HCT116 (cell line): ENCODE measurements around the gene IL22RA1. TPM values are rescaled to one million over a fixed set of nuclear protein-coding genes. Genes with fewer than 3 reads are reported as not detected.

Experiments used
- ATAC-seq: fragments of 200-7000 bp; cut with Tn5 transposase; 2 replicates; pipeline ENCODE4 v1.9.1; 2020; ENCODE audit warnings: mild to moderate bottlenecking, moderate library complexity
- BruUV-seq: library from RNA; stranded (reverse); fragments of 400-500 nt; replicated peaks from 2 replicates; lab custom pipeline; 2021; lab: Mats Ljungman, UMichigan
- CTCF ChIA-PET: fragments of 300-600 bp; sonication (Branson Sonifier 250); formaldehyde crosslinking; loops from one replicate; lab custom pipeline; 2021; ENCODE audit warnings: antibody characterized with exemption; lab: Charles Lee
- POLR2A ChIA-PET: fragments of 300-600, 350-600 bp; sonication (Branson Sonifier 250); formaldehyde crosslinking; loops from one replicate; lab custom pipeline; 2021; ENCODE audit warnings: antibody characterized with exemption; lab: Charles Lee
- RAD21 ChIA-PET, 2 experiments: fragments of 300-600 bp; sonication (Branson Sonifier 250); formaldehyde crosslinking; loops; one replicate each; lab custom pipeline; 2023; ENCODE audit warnings: low total read pairs in 2 of 2; ENCODE audit not compliant: uncharacterized antibody in 2 of 2, unreplicated experiment in 2 of 2, low non-redundant PET in 1 of 2; lab: Charles Lee
- DNase-seq: peaks from one replicate; pipeline ENCODE4 v3.0.0-alpha.2; 2010; ENCODE audit warnings: low read depth, low spot score
- H2AFZ ChIP-seq: fragments of 200-600 bp; shearing (Covaris generic), sonication (generic); 2 replicates; pipeline ENCODE4 v1.6.1; 2017; ENCODE audit warnings: low read depth, mixed run types, mixed read lengths, antibody characterized with exemption, low read length; ENCODE audit not compliant: poor library complexity, severe bottlenecking
- H3K27ac ChIP-seq: 2 replicates; pipeline ENCODE4 v1.5.1; 2012; ENCODE audit warnings: low read depth, low read length
- H3K27me3 ChIP-seq: fragments of 200-600 bp; sonication (generic); 2 replicates; pipeline ENCODE4 v1.6.1; 2016; ENCODE audit warnings: mixed run types, low read length, mixed read lengths; ENCODE audit not compliant: insufficient read depth
- H3K36me3 ChIP-seq, 2 experiments: fragments of 200-500 bp in 1 of 2; fragments of 200-600 bp in 1 of 2; sonication (Bioruptor generic) in 1 of 2; sonication (generic) in 1 of 2; 2 replicates each; pipeline versions ENCODE4 v1.5.1 to v1.6.1; 2014 to 2016; ENCODE audit warnings: low read length in 2 of 2, inconsistent platforms in 1 of 2, mixed read lengths in 1 of 2, mixed run types in 1 of 2; ENCODE audit not compliant: insufficient read depth in 2 of 2, control insufficient read depth in 1 of 2
- H3K4me1 ChIP-seq, 2 experiments: fragments of 200-600 bp in 1 of 2; sonication (generic) in 1 of 2; 2 replicates each; pipeline versions ENCODE4 v1.5.1 to v1.6.1; 2012 to 2017; ENCODE audit warnings: low read length in 2 of 2, inconsistent platforms in 1 of 2, mild to moderate bottlenecking in 1 of 2, mixed read lengths in 1 of 2, mixed run types in 1 of 2, moderate library complexity in 1 of 2; ENCODE audit not compliant: insufficient read depth in 2 of 2, control insufficient read depth in 1 of 2
- H3K4me2 ChIP-seq: fragments of 200-600 bp; sonication (generic); 2 replicates; pipeline ENCODE4 v1.6.1; 2017; ENCODE audit warnings: mixed run types, low read length, mixed read lengths
- H3K4me3 ChIP-seq, 2 experiments: fragments of 200-600 bp in 1 of 2; sonication (generic) in 1 of 2; replicated peaks in 1 of 2; 2 replicates each; pipeline ENCODE4 v1.5.1; 2011 to 2016; ENCODE audit warnings: low read length in 2 of 2, control low read depth in 1 of 2, low read depth in 1 of 2, mild to moderate bottlenecking in 1 of 2, mixed read lengths in 1 of 2, mixed run types in 1 of 2
- H3K79me2 ChIP-seq: fragments of 200-600 bp; sonication (generic); 2 replicates; pipeline ENCODE4 v1.6.1; 2017; ENCODE audit warnings: mild to moderate bottlenecking, mixed run types, low read length, moderate library complexity, mixed read lengths; ENCODE audit not compliant: insufficient read depth
- H3K9ac ChIP-seq: fragments of 200-600 bp; sonication (generic); 2 replicates; pipeline ENCODE4 v1.6.1; 2016; ENCODE audit warnings: low read length, mixed read lengths
- H3K9me2 ChIP-seq: fragments of 200-600 bp; sonication (generic), shearing (Covaris generic); 2 replicates; pipeline ENCODE4 v1.6.1; 2017; ENCODE audit warnings: mixed run types, mild to moderate bottlenecking, moderate library complexity; ENCODE audit not compliant: insufficient read depth
- H3K9me3 ChIP-seq, 2 experiments: fragments of 200-500 bp in 1 of 2; fragments of 200-600 bp in 1 of 2; sonication (Bioruptor generic) in 1 of 2; sonication (generic) in 1 of 2; 2 replicates each; pipeline ENCODE4 v1.6.1; 2014 to 2017; ENCODE audit warnings: low read length in 2 of 2, mixed read lengths in 2 of 2, inconsistent platforms in 1 of 2, low read depth in 1 of 2, mild to moderate bottlenecking in 1 of 2, mixed run types in 1 of 2, moderate library complexity in 1 of 2; ENCODE audit not compliant: control insufficient read depth in 1 of 2, insufficient read depth in 1 of 2
- H4K20me1 ChIP-seq: fragments of 200-600 bp; sonication (generic), shearing (Covaris generic); 2 replicates; pipeline ENCODE4 v1.6.1; 2017; ENCODE audit warnings: mixed run types, mild to moderate bottlenecking, moderate library complexity; ENCODE audit not compliant: insufficient read depth
- CBX3 ChIP-seq: IDR thresholded peaks from 2 replicates; pipeline ENCODE4 v1.6.1; 2012; ENCODE audit warnings: low read depth
- CEBPB ChIP-seq: IDR thresholded peaks from 2 replicates; pipeline ENCODE4 v1.6.1; 2012; ENCODE audit warnings: low read depth
- EGR1 ChIP-seq: IDR thresholded peaks from 2 replicates; pipeline ENCODE4 v1.6.1; 2012; ENCODE audit warnings: low read depth
- ELF1 ChIP-seq: IDR thresholded peaks from 2 replicates; pipeline ENCODE4 v1.6.1; 2012; ENCODE audit warnings: low read depth, borderline replicate concordance
- EZH2 ChIP-seq: fragments of 200-600 bp; sonication (generic); IDR thresholded peaks from 2 replicates; pipeline ENCODE4 v1.6.1; 2017; ENCODE audit warnings: antibody characterized with exemption, mixed run types
- EZH2phosphoT487 ChIP-seq: fragments of 200-600 bp; IDR thresholded peaks from 2 replicates; pipeline ENCODE4 v1.6.1; 2018; ENCODE audit warnings: antibody characterized with exemption, borderline replicate concordance
- FOSL1 ChIP-seq: IDR thresholded peaks from 2 replicates; pipeline ENCODE4 v1.6.1; 2012; ENCODE audit warnings: low read depth
- POLR2A ChIP-seq: IDR thresholded peaks from 2 replicates; pipeline ENCODE4 v1.7.0; 2011; ENCODE audit warnings: borderline replicate concordance; ENCODE audit not compliant: insufficient read depth, insufficient read length; ENCODE audit errors: extremely low read depth
- POLR2AphosphoS5 ChIP-seq: IDR thresholded peaks from 2 replicates; pipeline ENCODE4 v1.6.1; 2011; ENCODE audit warnings: mild to moderate bottlenecking, low read depth, low read length, moderate library complexity
- SP1 ChIP-seq: IDR thresholded peaks from 2 replicates; pipeline ENCODE4 v1.6.1; 2012; ENCODE audit warnings: low read depth
- SRF ChIP-seq: IDR thresholded peaks from 2 replicates; pipeline ENCODE4 v1.6.1; 2012; ENCODE audit warnings: low read depth
- YY1 ChIP-seq: IDR thresholded peaks from 2 replicates; pipeline ENCODE4 v1.6.1; 2011; ENCODE audit warnings: low read length, low read depth, moderate library complexity, mild to moderate bottlenecking; ENCODE audit not compliant: insufficient replicate concordance; ENCODE audit errors: extremely low read depth
- ZFX ChIP-seq: fragments of 450-650 bp; IDR thresholded peaks from 2 replicates; pipeline ENCODE4 v1.6.1; 2017
- ZNF274 ChIP-seq: fragments of 200-500 bp; sonication (Bioruptor generic); IDR thresholded peaks from 2 replicates; pipeline ENCODE4 v1.6.1; 2014; ENCODE audit warnings: mild to moderate bottlenecking, low read depth, low read length, inconsistent platforms
- intact Hi-C: fragments of 100-400 bp; cut with micrococcal nuclease; formaldehyde crosslinking; loops from 2 replicates; pipeline ENCODE4 v1.10.0; 2022
- total RNA-seq: library from RNA; stranded (reverse); gene quantifications from one replicate; pipeline ENCODE4 v1.2.1, GENCODE V29; 2021; ENCODE audit not compliant: unreplicated experiment
- TF ChIP-seq, protein P1 (sequence below): IDR thresholded peaks from 2 replicates; pipeline ENCODE4 v1.6.1; 2012
- TF ChIP-seq, protein P2 (sequence below): IDR thresholded peaks from 2 replicates; pipeline ENCODE4 v1.6.1; 2012
- TF ChIP-seq, protein P3 (sequence below): IDR thresholded peaks from 2 replicates; pipeline ENCODE4 v1.6.1; 2011; ENCODE audit warnings: mild to moderate bottlenecking, low read length, moderate library complexity; ENCODE audit not compliant: insufficient replicate concordance; ENCODE audit errors: extremely low read depth
- TF ChIP-seq, protein P4 (sequence below): IDR thresholded peaks from 2 replicates; pipeline ENCODE4 v1.6.1; 2012; ENCODE audit warnings: low read depth
- TF ChIP-seq, protein P5 (sequence below), 3 experiments: fragments of 200-600 bp in 1 of 3; sonication (generic) in 1 of 3; IDR thresholded peaks in 2 of 3; conservative IDR thresholded peaks in 1 of 3; 2 replicates each; pipeline ENCODE4 v1.5.1; 2012 to 2017; ENCODE audit warnings: low read depth in 2 of 3, low read length in 2 of 3, antibody characterized with exemption in 1 of 3, borderline replicate concordance in 1 of 3, control low read depth in 1 of 3, mild to moderate bottlenecking in 1 of 3, mixed read lengths in 1 of 3, mixed run types in 1 of 3, moderate library complexity in 1 of 3; ENCODE audit not compliant: insufficient read depth in 1 of 3

Gene IL22RA1
- total RNA-seq, 1 experiment from 2014 or later: 2.1 TPM

DNA sequence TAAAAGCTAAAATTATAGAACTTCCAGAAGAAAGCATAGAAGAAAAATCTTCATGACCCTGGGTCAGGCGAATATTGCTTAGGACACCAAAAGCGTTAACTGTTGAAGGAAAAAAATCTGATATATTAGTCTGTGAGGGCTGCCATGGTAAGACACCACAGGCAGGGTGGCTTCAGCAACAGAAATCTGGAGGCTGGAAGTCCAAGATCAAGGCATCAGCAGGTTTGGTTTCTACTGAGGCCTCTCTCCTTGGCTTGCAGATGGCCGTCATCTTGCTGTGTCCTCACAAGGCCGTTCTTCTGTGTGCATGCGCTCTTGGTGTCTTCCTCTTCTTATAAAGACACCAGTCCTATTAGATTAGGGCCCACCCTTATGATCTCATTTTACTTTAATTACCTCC lies 29.7 kb upstream of the IL22RA1 start:
- TF ChIP-seq EGR1 (no peak), YY1 (no peak), FOSL1 (no peak), EZH2 (no peak), SP1 (no peak), ELF1 (no peak), ZFX (no peak), POLR2A (no peak), CBX3 (no peak), EZH2phosphoT487 (no peak), POLR2AphosphoS5 (no peak), CEBPB (no peak), SRF (no peak), ZNF274 (no peak)
- TF ChIP-seq, protein P1, sequence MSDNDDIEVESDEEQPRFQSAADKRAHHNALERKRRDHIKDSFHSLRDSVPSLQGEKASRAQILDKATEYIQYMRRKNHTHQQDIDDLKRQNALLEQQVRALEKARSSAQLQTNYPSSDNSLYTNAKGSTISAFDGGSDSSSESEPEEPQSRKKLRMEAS: no peak
- TF ChIP-seq, protein P2, sequence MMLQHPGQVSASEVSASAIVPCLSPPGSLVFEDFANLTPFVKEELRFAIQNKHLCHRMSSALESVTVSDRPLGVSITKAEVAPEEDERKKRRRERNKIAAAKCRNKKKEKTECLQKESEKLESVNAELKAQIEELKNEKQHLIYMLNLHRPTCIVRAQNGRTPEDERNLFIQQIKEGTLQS: no peak
- TF ChIP-seq, protein P3, sequence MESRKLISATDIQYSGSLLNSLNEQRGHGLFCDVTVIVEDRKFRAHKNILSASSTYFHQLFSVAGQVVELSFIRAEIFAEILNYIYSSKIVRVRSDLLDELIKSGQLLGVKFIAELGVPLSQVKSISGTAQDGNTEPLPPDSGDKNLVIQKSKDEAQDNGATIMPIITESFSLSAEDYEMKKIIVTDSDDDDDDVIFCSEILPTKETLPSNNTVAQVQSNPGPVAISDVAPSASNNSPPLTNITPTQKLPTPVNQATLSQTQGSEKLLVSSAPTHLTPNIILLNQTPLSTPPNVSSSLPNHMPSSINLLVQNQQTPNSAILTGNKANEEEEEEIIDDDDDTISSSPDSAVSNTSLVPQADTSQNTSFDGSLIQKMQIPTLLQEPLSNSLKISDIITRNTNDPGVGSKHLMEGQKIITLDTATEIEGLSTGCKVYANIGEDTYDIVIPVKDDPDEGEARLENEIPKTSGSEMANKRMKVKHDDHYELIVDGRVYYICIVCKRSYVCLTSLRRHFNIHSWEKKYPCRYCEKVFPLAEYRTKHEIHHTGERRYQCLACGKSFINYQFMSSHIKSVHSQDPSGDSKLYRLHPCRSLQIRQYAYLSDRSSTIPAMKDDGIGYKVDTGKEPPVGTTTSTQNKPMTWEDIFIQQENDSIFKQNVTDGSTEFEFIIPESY: no peak
- TF ChIP-seq, protein P4, sequence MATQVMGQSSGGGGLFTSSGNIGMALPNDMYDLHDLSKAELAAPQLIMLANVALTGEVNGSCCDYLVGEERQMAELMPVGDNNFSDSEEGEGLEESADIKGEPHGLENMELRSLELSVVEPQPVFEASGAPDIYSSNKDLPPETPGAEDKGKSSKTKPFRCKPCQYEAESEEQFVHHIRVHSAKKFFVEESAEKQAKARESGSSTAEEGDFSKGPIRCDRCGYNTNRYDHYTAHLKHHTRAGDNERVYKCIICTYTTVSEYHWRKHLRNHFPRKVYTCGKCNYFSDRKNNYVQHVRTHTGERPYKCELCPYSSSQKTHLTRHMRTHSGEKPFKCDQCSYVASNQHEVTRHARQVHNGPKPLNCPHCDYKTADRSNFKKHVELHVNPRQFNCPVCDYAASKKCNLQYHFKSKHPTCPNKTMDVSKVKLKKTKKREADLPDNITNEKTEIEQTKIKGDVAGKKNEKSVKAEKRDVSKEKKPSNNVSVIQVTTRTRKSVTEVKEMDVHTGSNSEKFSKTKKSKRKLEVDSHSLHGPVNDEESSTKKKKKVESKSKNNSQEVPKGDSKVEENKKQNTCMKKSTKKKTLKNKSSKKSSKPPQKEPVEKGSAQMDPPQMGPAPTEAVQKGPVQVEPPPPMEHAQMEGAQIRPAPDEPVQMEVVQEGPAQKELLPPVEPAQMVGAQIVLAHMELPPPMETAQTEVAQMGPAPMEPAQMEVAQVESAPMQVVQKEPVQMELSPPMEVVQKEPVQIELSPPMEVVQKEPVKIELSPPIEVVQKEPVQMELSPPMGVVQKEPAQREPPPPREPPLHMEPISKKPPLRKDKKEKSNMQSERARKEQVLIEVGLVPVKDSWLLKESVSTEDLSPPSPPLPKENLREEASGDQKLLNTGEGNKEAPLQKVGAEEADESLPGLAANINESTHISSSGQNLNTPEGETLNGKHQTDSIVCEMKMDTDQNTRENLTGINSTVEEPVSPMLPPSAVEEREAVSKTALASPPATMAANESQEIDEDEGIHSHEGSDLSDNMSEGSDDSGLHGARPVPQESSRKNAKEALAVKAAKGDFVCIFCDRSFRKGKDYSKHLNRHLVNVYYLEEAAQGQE: no peak
- TF ChIP-seq, protein P5, sequence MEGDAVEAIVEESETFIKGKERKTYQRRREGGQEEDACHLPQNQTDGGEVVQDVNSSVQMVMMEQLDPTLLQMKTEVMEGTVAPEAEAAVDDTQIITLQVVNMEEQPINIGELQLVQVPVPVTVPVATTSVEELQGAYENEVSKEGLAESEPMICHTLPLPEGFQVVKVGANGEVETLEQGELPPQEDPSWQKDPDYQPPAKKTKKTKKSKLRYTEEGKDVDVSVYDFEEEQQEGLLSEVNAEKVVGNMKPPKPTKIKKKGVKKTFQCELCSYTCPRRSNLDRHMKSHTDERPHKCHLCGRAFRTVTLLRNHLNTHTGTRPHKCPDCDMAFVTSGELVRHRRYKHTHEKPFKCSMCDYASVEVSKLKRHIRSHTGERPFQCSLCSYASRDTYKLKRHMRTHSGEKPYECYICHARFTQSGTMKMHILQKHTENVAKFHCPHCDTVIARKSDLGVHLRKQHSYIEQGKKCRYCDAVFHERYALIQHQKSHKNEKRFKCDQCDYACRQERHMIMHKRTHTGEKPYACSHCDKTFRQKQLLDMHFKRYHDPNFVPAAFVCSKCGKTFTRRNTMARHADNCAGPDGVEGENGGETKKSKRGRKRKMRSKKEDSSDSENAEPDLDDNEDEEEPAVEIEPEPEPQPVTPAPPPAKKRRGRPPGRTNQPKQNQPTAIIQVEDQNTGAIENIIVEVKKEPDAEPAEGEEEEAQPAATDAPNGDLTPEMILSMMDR (IDR thresholded peaks at IDR 0.05 in 2 of 3, conservative IDR thresholded peaks at IDR 0.05 in 1 of 3; ENCODE audit: borderline replicate concordance in 1 of 3, insufficient read depth in 1 of 3, low read depth in 2 of 3, low read length in 2 of 3): no peak
- intact Hi-C loops: no loop called here
- 0 out of 4 replicates have a peak, but pooled peaks cover 0 to 3% of the 10 kb centered on the region in 2 experiments for H3K36me3 ChIP-seq
- no peaks in the 10 kb centered on the region for H3K9me3 ChIP-seq
- POLR2A ChIA-PET: interaction anchor here (1.0 kb wide), 1 partner anchor 257 kb away, joined by 3 read pairs; no protein-coding TSS in a partner anchor
- H3K9me2 ChIP-seq: no peaks in the 10 kb centered on the region
- H3K4me1 ChIP-seq: peaks cover 10 to 18% of the 10 kb centered on the region in 2 experiments
- H4K20me1 ChIP-seq: no peaks in the 10 kb centered on the region
- no peaks in the 10 kb centered on the region for H3K27me3 ChIP-seq
- no peak overlapping the region for H2AFZ ChIP-seq
- CTCF ChIA-PET: no interaction called here
- H3K4me3 ChIP-seq: no peak overlapping the region
- H3K4me2 ChIP-seq: no peak overlapping the region
- RAD21 ChIA-PET: no interaction called here
- ATAC-seq (no peak), DNase-seq (no peak)
- H3K27ac ChIP-seq: no peak overlapping the region
- no peak overlapping the region for H3K9ac ChIP-seq
- H3K79me2 ChIP-seq: 0 out of 2 replicates have a peak, but pooled peaks cover 9% of the 10 kb centered on the region
- no TSS peak for BruUV-seq
